Effector memory CD4-positive, alpha-beta T cell (primary cell): ENCODE results near the gene HAUS8.

Experiments used
- DNase-seq, 3 donors: peaks; one replicate each; pipeline ENCODE4 v3.0.0-alpha.2; 2020
- H3K27ac ChIP-seq: 2 replicates; pipeline ENCODE4 v1.7.0; 2013; ENCODE audit warnings: mild to moderate bottlenecking, low read length, moderate library complexity; ENCODE audit not compliant: insufficient read depth, poor library complexity, severe bottlenecking
- H3K27me3 ChIP-seq: replicated peaks from 2 replicates; pipeline ENCODE4 v1.7.0; 2013; ENCODE audit warnings: mild to moderate bottlenecking, low read length; ENCODE audit not compliant: insufficient read depth, control insufficient read depth, poor library complexity, severe bottlenecking
- H3K36me3 ChIP-seq: 2 replicates; pipeline ENCODE4 v1.7.0; 2013; ENCODE audit warnings: mild to moderate bottlenecking, low read length, moderate library complexity; ENCODE audit not compliant: control insufficient read depth, insufficient read depth
- H3K4me1 ChIP-seq: 2 replicates; pipeline ENCODE4 v1.7.0; 2013; ENCODE audit warnings: low read length, mild to moderate bottlenecking; ENCODE audit not compliant: control insufficient read depth, insufficient read depth, poor library complexity, severe bottlenecking
- H3K4me3 ChIP-seq: 2 replicates; pipeline ENCODE4 v1.7.0; 2013; ENCODE audit warnings: low read length, low read depth, mild to moderate bottlenecking; ENCODE audit not compliant: insufficient read depth, poor library complexity, severe bottlenecking
- H3K9me3 ChIP-seq: 2 replicates; pipeline ENCODE4 v1.7.0; 2013; ENCODE audit warnings: mild to moderate bottlenecking, low read length, moderate library complexity; ENCODE audit not compliant: control insufficient read depth
- total RNA-seq, 3 donors: gene quantifications; one replicate each; lab custom pipeline; 2026; lab: John Stamatoyannopoulos, UW

The HAUS8 gene, protein sequence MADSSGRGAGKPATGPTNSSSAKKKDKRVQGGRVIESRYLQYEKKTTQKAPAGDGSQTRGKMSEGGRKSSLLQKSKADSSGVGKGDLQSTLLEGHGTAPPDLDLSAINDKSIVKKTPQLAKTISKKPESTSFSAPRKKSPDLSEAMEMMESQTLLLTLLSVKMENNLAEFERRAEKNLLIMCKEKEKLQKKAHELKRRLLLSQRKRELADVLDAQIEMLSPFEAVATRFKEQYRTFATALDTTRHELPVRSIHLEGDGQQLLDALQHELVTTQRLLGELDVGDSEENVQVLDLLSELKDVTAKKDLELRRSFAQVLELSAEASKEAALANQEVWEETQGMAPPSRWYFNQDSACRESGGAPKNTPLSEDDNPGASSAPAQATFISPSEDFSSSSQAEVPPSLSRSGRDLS
- total RNA-seq: 8.5 to 17.0 (median 10.7) reads per million in 3 donors

DNA sequence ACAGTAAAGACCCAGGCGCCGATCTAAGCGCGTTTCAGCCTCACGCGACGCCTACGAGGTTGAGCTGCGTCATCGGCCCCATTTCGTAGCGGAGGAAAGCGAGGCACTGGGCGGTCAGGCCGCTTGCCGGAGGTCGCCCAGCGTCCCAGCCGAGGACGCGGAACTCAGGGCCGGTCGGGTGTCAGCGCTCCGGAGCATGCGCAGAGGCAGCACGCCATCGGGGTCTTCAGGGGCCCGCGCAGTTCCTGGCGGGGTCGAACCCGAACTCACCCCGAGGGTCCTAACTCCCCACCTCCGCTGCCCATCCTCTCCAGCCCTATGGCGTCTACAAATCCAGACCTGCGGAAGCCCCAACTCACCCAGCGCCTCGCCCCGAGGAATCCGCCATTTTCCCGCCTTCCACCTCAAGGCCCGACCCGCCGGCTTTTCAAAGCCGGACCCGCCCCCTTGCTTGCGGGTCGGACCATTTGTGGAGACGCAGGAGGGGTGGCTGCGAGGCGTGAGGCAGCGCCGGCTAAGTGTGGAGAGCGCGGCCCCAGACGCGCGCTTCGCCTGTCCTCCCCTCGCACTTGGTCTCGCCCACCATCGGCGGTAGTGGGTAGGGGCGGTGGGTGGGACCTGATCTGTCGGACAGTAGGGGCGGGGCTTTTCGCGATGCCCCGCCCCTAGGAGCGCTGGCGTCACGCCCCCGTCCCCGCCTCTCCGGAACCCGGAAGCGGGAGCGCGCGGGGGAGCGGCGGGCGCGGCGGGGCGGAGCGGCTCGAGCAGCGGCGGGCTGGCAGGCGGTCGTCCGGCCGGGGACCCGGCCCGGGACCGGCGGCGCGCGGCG is at the start of gene HAUS8, which contains the start of gene MYO9B:
HAUS8 (minus strand) TSS at position 418 of the 829 bp plus-strand sequence; CDS start at position 388, 30 bp downstream.
MYO9B (plus strand) TSS at position 743 of the 829 bp plus-strand sequence. CDS start 25,941 bp downstream, outside the sequence.
- Histone ChIP-seq H3K4me1 (peaks cover 31% of the 10 kb centered on the region), H3K36me3 (peaks cover 15% of the 10 kb centered on the region), H3K27ac (peak within 1 kb of the TSS; percentile 85), H3K4me3 (peak within 1 kb of the TSS; percentile 92), H3K27me3 (no peaks in the 10 kb centered on the region), H3K9me3 (no peaks in the 10 kb centered on the region)
- DNase-seq: peak; percentile 99 to 100 (median 100)

DNA sequence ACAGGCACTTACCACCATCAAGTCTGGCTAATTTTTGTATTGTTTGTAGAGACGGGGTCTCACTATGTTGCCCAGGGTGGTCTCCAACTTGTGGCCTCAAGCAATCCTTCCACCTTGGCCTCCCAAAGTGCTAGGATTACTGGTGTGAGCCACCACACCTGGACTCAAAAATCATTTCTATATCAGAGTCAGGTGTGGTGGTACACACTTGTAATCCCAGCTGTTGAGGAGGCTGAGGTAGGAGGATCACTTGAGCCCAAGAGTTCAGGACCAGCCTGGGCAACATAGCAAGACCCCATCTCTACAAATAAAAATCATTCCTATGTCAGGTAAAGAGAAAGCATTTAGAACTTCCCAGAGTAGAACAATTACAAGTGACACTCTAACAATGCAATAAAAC is 48.8 kb upstream of the HAUS8 start:
- peaks cover 6% of the 10 kb centered on the region for H3K36me3 ChIP-seq
- no peak overlapping the region for H3K4me3 ChIP-seq
- no peak for DNase-seq
- H3K9me3 ChIP-seq: no peaks in the 10 kb centered on the region
- peaks cover 19% of the 10 kb centered on the region for H3K4me1 ChIP-seq
- H3K27me3 ChIP-seq: no peaks in the 10 kb centered on the region
- H3K27ac ChIP-seq: no peak overlapping the region

DNA sequence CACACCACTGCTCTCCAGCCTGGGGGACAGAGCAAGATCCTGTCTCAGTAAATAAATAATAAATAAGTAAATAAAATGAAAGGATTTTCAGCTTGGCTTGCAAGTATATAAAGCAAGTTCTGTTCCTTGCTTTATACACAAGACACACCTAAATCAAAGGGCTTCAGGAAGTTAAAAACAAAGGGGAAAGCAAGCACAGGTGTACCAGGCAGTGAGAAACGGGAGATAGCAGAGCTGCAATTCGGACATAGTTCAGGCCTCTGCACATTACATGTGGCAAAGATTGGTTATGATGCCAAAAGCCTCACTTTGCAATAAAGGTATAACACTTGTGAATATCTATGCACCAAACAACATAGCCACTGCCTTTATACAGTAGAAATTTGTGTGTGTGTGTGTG is 47.8 kb upstream of the HAUS8 start:
- DNase-seq: no peak
- H3K4me1 ChIP-seq: peaks cover 19% of the 10 kb centered on the region
- no peaks in the 10 kb centered on the region for H3K9me3 ChIP-seq
- H3K27me3 ChIP-seq: no peaks in the 10 kb centered on the region
- peaks cover 10% of the 10 kb centered on the region for H3K36me3 ChIP-seq
- no peak overlapping the region for H3K4me3 ChIP-seq
- H3K27ac ChIP-seq: no peak overlapping the region

DNA sequence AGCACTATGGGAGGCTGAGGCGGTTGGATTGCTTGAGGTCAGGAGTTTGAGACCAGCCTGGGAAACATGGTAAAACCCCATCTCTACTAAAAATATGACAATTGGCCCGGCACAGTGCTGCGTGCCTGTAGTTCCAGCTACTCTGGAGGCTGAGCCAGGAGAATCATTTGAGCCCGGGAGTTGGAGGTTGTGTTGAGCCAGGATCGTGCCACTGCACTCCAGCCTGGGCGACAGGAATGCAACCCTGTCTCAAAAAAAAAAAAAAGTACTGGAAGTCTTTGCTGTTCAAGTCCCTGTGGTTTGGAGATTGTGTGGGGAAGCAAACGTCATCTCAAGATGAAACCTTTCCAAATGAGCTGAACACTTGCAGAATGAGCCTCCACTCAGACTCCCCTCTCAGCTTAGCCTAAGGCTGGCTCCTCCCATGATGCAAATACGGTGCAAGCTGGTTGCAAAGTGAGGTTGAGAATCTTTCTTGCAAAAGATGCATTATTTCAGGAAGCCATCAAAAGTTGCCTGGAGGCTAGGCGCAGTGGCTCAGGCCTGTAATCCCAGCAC is 46.6 kb upstream of the HAUS8 start:
- H3K4me1 ChIP-seq: peaks cover 19% of the 10 kb centered on the region
- H3K9me3 ChIP-seq: no peaks in the 10 kb centered on the region
- DNase-seq: no peak
- H3K36me3 ChIP-seq: peaks cover 10% of the 10 kb centered on the region
- H3K4me3 ChIP-seq: no peak overlapping the region
- H3K27me3 ChIP-seq: no peaks in the 10 kb centered on the region
- H3K27ac ChIP-seq: no peak overlapping the region

DNA sequence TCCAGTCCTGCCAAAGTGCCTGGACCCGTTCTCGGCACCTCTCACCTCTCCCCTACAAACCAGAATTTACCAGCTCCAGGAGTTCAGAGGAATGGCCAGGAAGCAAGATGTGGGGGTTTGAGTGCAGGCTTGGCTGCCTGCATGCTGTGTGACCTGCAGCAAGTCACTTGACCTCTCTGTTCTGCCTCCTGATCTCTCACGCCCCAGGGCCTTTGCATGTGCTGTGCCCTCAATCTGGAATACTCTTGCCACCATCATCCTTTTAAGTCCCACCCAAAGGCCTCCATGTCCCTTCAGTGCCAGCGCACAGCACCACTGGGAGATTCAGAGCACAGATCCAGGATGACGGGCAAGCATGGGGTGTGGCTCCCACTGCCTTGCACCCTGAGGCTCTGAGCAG is 43.7 kb upstream of the HAUS8 start:
- H3K9me3 ChIP-seq: no peaks in the 10 kb centered on the region
- no peak for DNase-seq
- H3K4me1 ChIP-seq: no peaks in the 10 kb centered on the region
- H3K36me3 ChIP-seq: peaks cover 15% of the 10 kb centered on the region
- H3K4me3 ChIP-seq: no peak overlapping the region
- no peaks in the 10 kb centered on the region for H3K27me3 ChIP-seq
- H3K27ac ChIP-seq: no peak overlapping the region

DNA sequence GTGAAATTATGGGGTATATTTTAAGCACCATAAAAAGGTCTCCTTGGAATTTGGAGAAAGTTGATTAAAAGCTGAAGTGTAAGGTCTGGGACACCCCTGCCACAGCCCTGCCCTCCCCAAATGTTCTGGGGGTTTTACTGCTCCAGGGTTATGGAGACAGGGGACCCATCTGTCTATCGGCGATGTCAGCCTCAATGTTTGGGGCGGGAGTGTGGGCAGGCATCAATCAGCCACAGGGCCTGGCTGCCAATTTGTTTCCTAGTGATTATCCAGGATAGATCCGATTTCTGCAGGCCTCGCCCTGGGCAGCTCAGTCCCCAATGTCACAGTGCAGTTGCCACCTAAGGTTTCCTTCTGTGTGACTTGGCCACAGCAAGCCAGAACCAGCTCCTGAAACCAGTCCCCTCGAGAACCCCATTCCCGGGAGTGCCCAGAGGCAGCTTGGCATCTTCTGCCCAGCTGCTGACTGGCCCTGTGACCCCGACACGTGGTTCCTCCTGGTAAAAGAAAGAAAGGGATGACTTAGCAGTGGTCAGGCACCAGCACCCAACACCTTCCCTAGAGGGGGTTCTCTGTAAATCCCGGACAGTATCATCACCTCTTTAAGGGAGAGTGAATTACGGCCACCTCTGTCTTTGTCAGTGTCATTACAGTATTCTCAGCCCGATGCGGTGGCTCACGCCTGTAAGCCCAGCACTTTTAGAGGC is 41.9 kb upstream of the HAUS8 start:
- peaks cover 11% of the 10 kb centered on the region for H3K36me3 ChIP-seq
- no peaks in the 10 kb centered on the region for H3K27me3 ChIP-seq
- no peaks in the 10 kb centered on the region for H3K9me3 ChIP-seq
- H3K27ac ChIP-seq: no peak overlapping the region
- no peaks in the 10 kb centered on the region for H3K4me1 ChIP-seq
- H3K4me3 ChIP-seq: no peak overlapping the region
- DNase-seq: no peak

DNA sequence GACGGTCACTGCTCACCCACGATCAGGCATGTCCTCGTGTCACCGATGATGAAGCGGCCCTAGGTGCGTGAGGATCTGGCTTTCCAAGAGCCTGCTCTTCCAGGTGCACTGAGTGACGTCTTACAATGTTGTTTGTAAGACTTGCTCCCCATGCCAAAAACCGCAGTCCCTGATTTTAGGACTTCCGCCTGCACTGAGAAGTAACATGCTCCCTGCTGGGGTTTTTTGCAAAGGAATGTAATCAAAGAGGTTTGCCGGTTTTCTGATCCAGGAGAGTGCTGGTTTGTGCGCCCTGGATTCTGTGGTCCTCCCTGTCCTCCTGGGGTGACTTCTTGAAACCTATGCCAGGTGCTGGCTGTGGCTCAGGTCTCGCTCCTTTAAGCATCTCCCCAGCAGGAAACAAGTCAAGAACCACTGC is 39.2 kb upstream of the HAUS8 start:
- Histone ChIP-seq H3K36me3 (peaks cover 18% of the 10 kb centered on the region), H3K27ac (no peak overlapping the region), H3K4me1 (no peaks in the 10 kb centered on the region), H3K4me3 (no peak overlapping the region), H3K9me3 (no peaks in the 10 kb centered on the region), H3K27me3 (no peaks in the 10 kb centered on the region)
- no peak for DNase-seq

DNA sequence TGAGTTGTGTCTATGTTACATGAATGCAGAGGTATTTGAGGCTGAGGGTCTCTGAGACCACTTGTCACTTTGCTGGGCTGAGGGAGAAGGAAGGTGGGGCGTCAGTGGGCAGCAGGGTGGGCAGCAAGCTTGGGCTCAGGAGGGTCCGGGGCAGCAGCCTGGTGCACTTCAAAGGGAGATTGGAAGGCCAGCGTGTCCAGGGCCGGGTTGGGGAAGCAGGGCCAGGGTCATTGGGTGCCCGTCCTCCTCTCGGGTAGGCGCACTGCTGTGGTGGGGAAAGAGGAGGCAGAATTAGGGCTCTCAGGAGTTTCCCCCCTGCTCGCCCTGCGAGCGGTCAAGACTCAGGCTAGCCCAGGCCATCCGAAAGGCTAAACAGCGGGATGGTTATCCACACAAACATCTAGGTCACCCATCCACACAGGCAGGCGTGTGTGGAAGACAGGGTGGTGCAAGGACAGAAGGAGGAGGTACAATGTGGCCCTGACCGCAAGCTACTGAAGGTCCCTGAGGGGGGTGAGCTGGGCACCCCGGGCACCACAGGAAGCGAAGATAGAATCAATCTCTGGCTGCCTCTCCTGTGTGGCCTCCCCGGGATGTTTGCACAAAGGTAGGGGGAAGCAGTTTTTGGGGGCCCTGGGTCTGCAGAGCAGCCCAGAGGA is 38.0 kb upstream of the HAUS8 start:
- H3K36me3 ChIP-seq: peaks cover 12% of the 10 kb centered on the region
- H3K4me1 ChIP-seq: no peaks in the 10 kb centered on the region
- no peak overlapping the region for H3K27ac ChIP-seq
- H3K27me3 ChIP-seq: no peaks in the 10 kb centered on the region
- no peaks in the 10 kb centered on the region for H3K9me3 ChIP-seq
- DNase-seq: no peak
- H3K4me3 ChIP-seq: no peak overlapping the region

DNA sequence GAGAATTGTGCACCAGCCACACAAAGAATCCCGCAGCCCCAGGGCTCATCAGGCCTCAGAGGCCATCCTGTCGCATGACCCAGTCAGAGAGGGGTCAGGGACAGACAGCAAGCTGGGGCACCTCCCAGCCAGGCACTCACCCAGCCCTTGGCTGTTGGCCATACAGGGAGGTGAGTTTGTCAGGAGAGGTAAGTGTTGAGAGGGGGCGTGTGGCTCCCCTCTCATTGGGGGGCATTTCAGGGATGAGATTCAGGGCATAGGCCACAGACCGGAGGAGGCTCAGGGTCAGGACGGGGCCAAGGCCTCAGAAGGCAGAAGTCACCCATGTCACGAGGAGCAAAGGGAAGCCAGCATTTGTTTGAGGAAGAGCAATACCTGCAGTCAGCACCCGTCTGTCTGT is 37.4 kb upstream of the HAUS8 start:
- DNase-seq: no peak
- H3K36me3 ChIP-seq: peaks cover 17% of the 10 kb centered on the region
- no peaks in the 10 kb centered on the region for H3K27me3 ChIP-seq
- H3K27ac ChIP-seq: no peak overlapping the region
- H3K4me3 ChIP-seq: no peak overlapping the region
- H3K4me1 ChIP-seq: no peaks in the 10 kb centered on the region
- no peaks in the 10 kb centered on the region for H3K9me3 ChIP-seq
